Retinal pigment epithelial cell (primary cell): ENCODE data around the gene JMJD6.

Source experiments
- DNase-seq: peaks from one replicate; pipeline ENCODE4 v3.0.0-alpha.2; 2010; ENCODE audit warnings: low read depth
- H3K4me3 ChIP-seq: 2 replicates; pipeline ENCODE4 v1.5.1; 2011; ENCODE audit warnings: mild to moderate bottlenecking, low read length, control low read depth, moderate library complexity
- TF ChIP-seq, protein P1 (sequence below): conservative IDR thresholded peaks from 2 replicates; pipeline ENCODE4 v1.5.1; 2011; ENCODE audit warnings: low read depth, low read length, control low read depth, inconsistent platforms

JMJD6 gene

DNA sequence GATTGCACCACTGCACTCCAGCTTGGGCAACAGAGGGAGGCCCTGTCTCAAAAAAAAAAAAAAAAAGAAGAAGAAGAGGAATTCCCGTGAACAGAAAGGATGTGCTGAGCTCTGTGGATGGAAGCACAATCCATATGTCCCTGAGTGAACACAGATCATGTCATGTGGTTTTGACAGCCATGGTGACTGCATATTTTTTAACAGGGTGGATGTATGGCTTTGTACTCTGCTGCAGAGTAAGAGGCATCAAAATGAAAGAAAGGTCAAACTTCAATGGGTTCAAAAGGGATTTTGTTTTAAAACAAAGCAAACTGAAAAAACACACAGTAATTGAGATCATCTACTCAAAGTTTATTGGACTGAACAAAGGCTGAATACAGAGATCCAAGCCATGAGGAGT, 47.2 kb downstream of the JMJD6 start:
- no peak for DNase-seq
- TF ChIP-seq, protein P1, sequence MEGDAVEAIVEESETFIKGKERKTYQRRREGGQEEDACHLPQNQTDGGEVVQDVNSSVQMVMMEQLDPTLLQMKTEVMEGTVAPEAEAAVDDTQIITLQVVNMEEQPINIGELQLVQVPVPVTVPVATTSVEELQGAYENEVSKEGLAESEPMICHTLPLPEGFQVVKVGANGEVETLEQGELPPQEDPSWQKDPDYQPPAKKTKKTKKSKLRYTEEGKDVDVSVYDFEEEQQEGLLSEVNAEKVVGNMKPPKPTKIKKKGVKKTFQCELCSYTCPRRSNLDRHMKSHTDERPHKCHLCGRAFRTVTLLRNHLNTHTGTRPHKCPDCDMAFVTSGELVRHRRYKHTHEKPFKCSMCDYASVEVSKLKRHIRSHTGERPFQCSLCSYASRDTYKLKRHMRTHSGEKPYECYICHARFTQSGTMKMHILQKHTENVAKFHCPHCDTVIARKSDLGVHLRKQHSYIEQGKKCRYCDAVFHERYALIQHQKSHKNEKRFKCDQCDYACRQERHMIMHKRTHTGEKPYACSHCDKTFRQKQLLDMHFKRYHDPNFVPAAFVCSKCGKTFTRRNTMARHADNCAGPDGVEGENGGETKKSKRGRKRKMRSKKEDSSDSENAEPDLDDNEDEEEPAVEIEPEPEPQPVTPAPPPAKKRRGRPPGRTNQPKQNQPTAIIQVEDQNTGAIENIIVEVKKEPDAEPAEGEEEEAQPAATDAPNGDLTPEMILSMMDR = no peak
- H3K4me3 ChIP-seq = no peak overlapping the region

DNA sequence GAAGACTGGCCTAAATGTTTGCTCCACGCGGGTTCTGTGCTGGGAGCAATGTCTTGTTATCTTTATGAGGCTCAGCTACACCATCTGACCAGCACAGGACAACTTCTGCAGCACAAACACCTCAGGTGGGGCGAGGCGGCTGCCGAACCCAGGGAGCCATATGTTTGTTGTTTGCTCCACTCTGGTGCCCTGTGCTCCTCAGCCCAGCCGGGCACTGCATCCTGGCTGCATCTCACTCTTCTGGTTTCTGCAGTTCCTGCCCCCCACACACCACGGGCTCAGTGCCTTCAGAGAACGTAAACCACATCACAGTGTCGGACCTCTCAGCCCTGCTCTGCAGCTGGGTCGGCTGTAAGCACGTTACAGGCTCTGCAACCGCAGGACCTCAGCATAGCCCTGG, 48.1 kb downstream of the JMJD6 start:
- H3K4me3 ChIP-seq = no peak overlapping the region
- TF ChIP-seq, protein P1 = no peak
- DNase-seq = no peak

DNA sequence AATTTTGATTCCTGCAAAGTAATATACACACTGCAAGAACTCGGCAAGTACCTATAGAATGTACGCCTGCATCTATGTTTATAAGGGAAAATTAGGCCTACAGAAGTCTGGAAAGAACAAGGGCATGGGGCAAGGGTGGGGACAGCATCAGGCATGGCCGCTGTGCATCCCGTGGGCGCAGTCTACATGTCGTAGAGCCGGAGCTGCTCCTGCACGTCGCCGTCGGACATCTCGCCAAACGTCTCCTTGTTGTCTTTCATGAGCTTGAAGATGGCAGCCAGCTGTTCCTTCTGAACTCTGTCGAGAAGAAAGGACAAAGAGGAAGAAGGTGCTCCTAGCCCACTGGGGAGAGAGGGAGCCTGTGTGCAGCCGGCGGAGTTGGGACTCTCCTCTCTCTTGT, 49.0 kb downstream of the JMJD6 start:
- TF ChIP-seq, protein P1 = no peak

DNA sequence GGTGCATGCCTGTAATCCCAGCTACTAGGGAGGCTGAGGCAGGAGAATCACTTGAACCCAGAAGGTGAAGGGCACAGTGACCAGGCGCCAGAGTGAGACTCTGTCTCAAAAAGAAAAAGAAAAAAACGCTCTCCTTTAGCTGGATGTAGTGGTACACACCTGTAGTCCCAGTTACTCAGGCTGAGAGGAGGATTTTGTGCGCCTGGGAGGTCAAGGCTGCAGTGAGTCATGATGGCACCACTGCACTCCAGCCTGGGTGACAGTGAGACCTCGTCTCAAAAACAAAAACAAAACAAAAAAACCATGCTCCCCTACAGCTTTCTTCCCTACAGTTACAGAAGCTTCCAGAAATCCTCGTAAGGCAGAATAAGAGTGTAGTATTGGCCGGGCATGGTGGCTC, 49.8 kb downstream of the JMJD6 start:
- TF ChIP-seq, protein P1 = no peak
- no peak for DNase-seq
- H3K4me3 ChIP-seq = no peak overlapping the region

More for the DNA sequence above, 49.0 kb downstream of the JMJD6 start:
- no peak overlapping the region for H3K4me3 ChIP-seq
- DNase-seq = no peak

DNA sequence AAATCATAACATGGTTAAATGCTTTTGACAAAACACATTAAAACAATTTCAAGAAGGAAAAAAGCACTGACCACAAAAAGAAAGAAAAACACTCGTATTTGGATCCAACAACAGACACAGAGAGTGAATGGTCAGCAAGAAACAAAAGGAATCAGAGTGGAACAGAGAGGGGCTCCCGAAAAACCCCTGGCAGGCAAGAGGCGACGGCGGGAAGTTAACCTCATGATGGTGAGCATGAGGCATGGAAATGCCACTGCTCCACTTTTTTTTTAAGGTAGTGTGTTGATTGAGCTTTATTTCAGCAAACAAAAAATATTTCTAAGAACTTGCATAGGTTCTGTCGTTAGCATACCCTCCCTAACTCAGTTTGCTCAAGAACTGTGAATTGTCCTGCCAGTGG, 50.8 kb downstream of the JMJD6 start:
- TF ChIP-seq, protein P1 = no peak
- DNase-seq = no peak
- H3K4me3 ChIP-seq = no peak overlapping the region

DNA sequence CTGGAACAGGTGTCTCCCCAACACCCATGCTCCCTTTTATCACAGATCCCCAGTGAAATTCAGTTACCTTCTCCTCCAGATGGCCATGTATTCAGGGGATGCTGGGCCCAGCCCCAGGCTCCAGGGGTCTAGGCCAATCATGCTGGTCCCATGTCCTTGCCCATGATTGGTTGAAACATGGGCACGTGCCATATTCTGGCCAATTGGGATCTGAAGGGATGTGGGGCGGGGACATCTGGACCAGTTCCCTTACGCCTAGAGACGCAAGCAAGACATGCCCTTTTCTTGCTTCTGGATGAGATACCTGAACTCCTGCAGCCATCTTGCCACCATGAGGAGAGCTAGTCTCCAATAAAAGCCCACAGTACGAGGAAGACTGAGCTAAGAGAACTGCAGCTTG, 51.8 kb downstream of the JMJD6 start:
- no peak overlapping the region for H3K4me3 ChIP-seq
- DNase-seq = no peak
- TF ChIP-seq, protein P1 = no peak

DNA sequence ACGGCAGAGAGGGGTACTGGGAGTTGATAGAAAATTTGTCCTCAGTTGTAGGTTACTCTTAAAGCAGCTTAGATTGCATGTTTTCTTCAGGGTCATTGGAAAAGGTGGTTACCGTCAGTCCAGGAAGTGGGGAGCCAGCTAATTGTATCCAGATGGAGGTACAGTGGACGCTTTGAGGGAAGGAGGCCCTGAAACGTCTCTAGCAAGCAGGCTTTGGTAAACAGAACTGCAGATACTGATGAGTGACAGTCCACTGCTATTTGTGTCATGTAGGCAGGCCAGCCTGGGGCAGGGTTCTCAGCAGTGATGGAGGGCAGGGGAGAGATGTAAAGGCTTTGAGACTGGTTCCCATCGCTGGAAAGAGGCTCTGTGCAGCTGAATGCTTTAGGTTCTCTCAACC, 52.7 kb downstream of the JMJD6 start:
- no peak for DNase-seq
- no peak overlapping the region for H3K4me3 ChIP-seq
- TF ChIP-seq, protein P1 = no peak
